Subcutaneous abdominal adipose tissue (tissue), 5 donors: Measurements from ENCODE around the gene KLHDC8B.

Experiments
- H3K27ac ChIP-seq: one replicate; pipeline ENCODE4 v1.7.0; 2013; ENCODE audit warnings: low read depth, mild to moderate bottlenecking, inconsistent platforms, low read length, moderate library complexity
- H3K27me3 ChIP-seq, 5 donors: one replicate each; pipeline ENCODE4 v1.7.0; 2013; ENCODE audit warnings: low read length in 5 of 5, inconsistent platforms in 1 of 5; ENCODE audit not compliant: control insufficient read depth in 5 of 5, insufficient read depth in 4 of 5
- H3K36me3 ChIP-seq, 5 donors: one replicate each; pipeline ENCODE4 v1.7.0; 2013; ENCODE audit warnings: low read length in 5 of 5; ENCODE audit not compliant: control insufficient read depth in 5 of 5, insufficient read depth in 5 of 5
- H3K4me1 ChIP-seq, 5 donors: one replicate each; pipeline ENCODE4 v1.7.0; 2013; ENCODE audit warnings: low read length in 5 of 5, mild to moderate bottlenecking in 3 of 5, moderate library complexity in 1 of 5; ENCODE audit not compliant: control insufficient read depth in 5 of 5, insufficient read depth in 5 of 5
- H3K4me3 ChIP-seq, 5 donors: one replicate each; pipeline ENCODE4 v1.7.0; 2013; ENCODE audit warnings: low read length in 5 of 5, low read depth in 1 of 5
- H3K9ac ChIP-seq, 5 donors: one replicate each; pipeline ENCODE4 v1.7.0; 2013; ENCODE audit warnings: low read length in 5 of 5, mild to moderate bottlenecking in 4 of 5, moderate library complexity in 3 of 5
- H3K9me3 ChIP-seq, 5 donors: one replicate each; pipeline ENCODE4 v1.7.0; 2013; ENCODE audit warnings: low read length in 5 of 5; ENCODE audit not compliant: control insufficient read depth in 5 of 5
- donor health status: healthy.
- donor health status: healthy.
- donor health status: healthy.
- donor health status: healthy.
- donor health status: healthy.

The KLHDC8B gene

DNA sequence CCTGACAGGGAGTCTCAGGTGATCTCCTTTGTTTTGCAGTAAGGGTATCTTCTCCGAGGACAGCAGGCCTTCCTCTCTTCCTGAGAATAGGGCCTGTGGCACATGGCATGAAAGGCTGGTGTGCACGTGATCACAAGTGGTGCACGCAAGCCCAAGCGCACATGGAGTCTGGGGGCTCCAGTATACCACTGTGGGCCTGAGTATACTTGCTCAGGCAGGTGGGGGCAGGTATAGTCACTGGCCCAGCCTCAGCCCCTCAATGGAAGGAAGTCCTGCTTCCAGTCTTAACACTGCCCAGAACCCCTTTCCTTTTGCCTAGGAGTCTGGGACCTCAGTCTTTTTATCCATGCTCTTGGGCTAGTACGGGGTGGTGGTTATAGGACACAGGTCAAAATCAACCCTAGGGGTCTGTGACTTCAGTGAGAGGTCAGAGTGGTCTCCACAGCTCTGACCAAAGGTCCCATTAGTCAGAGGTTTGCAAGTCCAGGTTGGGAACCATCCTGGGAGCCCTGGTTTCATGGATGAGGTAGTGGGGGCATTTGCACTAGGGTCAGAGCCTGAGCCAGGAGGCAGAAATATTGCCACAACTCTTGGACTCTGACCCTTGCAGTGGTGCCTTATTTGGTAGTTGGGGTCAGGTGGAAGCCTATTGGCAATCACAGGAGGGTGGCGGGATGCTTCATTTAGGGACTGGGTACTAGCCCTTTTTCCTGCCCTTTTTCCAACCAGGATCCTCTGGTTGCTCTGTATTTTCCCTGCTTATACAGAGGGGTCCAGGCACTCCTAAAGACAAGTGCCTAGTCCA is 4.4 kb upstream of the KLHDC8B start:
- Histone ChIP-seq H3K9me3 (no peaks in the 10 kb centered on the region), H3K4me1 (peaks cover 8 to 43% (median 37%) of the 10 kb centered on the region in 5 donors), H3K27me3 (no peaks in the 10 kb centered on the region), H3K9ac (peak overlapping the region in 2 of 5 donors; percentile 58 to 60), H3K4me3 (peak overlapping the region; percentile 75 to 83 (median 79)), H3K36me3 (peaks cover 0 to 24% (median 18%) of the 10 kb centered on the region in 5 donors), H3K27ac (peak overlapping the region; percentile 73)

DNA sequence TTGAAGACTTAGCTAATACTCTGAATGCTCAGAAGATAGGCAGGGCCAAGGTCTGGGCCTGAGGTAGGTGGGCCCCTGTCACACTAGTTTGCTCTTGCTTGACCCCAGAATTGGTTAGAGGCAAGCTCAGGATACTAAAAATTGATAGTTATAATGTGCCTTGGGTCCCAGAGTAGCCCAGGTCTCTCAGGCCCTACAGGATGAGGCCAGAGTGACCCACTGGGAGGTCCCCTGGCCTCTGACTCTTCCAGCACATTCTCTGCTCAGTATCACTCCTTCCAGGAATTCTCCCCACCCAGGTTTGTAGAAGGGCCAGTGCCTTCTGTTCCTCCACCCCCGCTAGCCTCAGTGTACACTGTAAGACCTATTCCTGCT is 667 bp upstream of the KLHDC8B start:
- Histone ChIP-seq H3K27me3 (no peaks in the 10 kb centered on the region), H3K9ac (peak overlapping the region; percentile 56 to 95 (median 93)), H3K36me3 (peaks cover 0 to 23% (median 18%) of the 10 kb centered on the region in 5 donors), H3K4me3 (peak overlapping the region; percentile 54 to 90 (median 90)), H3K4me1 (peaks cover 18 to 63% (median 58%) of the 10 kb centered on the region in 5 donors), H3K9me3 (no peaks in the 10 kb centered on the region), H3K27ac (peak overlapping the region; percentile 92)

DNA sequence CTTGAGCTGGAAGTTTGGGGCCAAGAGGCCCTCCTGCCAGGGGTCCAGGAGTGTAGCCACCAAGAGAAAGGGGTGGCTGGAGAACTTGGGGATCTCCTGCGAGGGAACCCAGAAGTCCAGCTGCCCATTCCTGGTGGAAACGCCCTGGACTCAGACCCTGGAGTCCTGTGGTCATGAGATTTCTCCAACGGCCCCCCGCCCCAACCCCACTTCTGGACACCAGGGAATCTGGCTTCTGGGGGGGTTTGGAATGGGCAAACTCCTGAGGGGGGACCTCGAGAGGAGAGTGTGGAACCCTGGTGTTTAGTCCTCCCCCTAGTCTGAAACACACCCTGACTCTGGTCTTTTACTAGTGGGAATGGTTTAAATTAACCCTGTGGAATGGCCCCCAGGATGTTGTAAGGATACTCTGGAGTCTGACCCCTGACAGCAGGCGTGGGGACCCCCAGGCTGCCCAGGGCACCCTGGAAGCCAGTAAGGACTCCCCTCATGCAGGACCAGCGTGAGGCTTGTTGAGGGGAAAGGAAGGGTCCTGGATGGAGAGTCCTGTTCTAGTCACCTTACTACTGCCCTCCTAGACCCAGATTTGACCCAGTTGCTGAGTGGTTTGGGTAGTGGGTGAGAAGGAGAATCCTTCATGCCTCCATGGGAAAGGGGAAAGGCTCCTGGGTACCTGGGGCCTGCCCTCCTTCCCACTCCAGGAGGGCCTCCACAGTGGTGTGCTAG is 540 bp downstream of the KLHDC8B start:
- H3K4me3 ChIP-seq, result peak overlapping the region; percentile 88 to 94 (median 90)
- peak overlapping the region; percentile 92 for H3K27ac ChIP-seq
- H3K4me1 ChIP-seq, result peaks cover 16 to 67% (median 62%) of the 10 kb centered on the region in 5 donors
- H3K36me3 ChIP-seq, result peaks cover 0 to 35% (median 30%) of the 10 kb centered on the region in 5 donors
- no peaks in the 10 kb centered on the region for H3K9me3 ChIP-seq
- no peaks in the 10 kb centered on the region for H3K27me3 ChIP-seq
- peak overlapping the region; percentile 91 to 95 (median 94) for H3K9ac ChIP-seq

DNA sequence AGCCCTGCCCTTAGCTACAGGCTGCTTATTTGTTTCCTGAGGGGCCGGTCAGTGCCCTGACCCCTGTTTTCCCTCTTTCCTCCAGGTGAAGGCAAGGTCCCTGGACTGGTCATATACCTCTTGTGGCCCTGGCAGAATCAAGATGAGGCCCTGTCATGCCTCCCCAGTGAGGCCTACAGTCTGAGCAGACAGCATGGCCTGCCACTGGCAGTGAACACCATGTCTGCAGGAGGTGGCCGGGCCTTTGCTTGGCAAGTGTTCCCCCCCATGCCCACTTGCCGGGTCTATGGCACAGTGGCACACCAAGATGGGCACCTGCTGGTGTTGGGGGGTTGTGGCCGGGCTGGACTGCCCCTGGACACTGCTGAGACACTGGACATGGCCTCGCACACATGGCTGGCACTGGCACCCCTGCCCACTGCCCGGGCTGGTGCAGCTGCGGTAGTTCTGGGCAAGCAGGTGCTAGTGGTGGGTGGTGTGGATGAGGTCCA is 1.2 kb downstream of the KLHDC8B start:
- peaks cover 19 to 73% (median 66%) of the 10 kb centered on the region in 5 donors for H3K4me1 ChIP-seq
- H3K9me3 ChIP-seq, result no peaks in the 10 kb centered on the region
- peak overlapping the region; percentile 92 for H3K27ac ChIP-seq
- peaks cover 0 to 42% (median 36%) of the 10 kb centered on the region in 5 donors for H3K36me3 ChIP-seq
- peak overlapping the region; percentile 91 to 95 (median 94) for H3K9ac ChIP-seq
- peak overlapping the region; percentile 88 to 94 (median 90) for H3K4me3 ChIP-seq
- H3K27me3 ChIP-seq, result no peaks in the 10 kb centered on the region

DNA sequence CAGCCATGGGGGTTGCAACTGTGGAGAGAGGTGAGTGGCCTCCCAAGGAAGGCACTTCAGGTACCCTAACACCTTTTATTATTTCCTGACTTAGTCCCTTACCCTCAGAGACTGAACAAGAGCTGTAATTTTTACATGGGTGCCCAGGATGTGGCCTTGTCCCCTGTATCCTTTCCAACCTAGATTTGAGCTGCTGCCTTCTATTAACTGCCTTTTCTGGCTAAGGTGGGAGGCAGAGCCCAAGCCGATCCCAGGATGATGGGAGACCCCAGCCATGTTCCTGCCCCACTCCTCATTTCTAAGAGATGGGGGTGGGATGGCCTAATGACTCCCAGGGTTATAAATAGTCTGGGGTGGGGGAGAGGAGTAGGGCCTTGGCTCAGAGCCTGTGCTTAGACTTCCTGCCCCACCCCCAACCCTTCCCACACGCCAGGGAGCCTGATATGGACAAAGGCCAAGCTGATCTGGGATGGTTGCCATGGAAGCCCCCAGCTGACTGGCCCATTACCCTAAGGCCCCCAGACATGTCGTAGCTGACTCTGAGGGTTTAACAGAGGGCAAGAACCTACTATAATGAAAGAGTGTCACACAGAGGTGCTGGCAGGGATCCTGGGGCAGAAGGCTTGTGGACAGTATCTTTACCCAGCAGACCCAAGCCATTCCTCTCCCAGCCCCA is 1.9 kb downstream of the KLHDC8B start:
- Histone ChIP-seq H3K9ac (peak overlapping the region; percentile 91 to 95 (median 94)), H3K9me3 (no peaks in the 10 kb centered on the region), H3K4me3 (peak overlapping the region; percentile 64 to 90 (median 90))

DNA sequence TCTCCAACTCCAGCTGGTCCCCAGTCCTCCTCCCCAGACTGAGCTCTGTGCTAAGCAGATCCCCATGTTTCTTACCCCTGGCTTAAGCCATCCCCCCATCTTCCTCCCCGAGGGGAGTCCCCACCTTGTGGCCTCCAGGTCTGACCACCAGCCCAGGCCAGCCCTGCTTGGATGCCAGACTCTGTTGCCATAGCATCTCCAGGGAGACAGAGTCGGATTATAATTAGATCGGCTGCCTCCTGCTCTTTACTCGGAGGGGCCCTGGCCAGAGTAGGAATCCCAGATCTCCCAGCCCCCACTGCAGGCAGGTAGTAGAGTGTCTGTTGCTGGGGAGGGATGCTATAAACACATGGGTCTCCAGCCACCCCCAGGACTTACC is 2.4 kb downstream of the KLHDC8B start:
- Histone ChIP-seq H3K4me3 (peak overlapping the region; percentile 64 to 90 (median 90)), H3K27me3 (no peaks in the 10 kb centered on the region), H3K27ac (peak overlapping the region; percentile 92), H3K36me3 (peaks cover 0 to 53% (median 36%) of the 10 kb centered on the region in 5 donors), H3K9ac (peak overlapping the region; percentile 91 to 95 (median 94)), H3K4me1 (peaks cover 19 to 74% (median 66%) of the 10 kb centered on the region in 5 donors), H3K9me3 (no peaks in the 10 kb centered on the region)

More for the DNA sequence above, 1.9 kb downstream of the KLHDC8B start:
- Histone ChIP-seq H3K27ac (peak overlapping the region; percentile 92), H3K4me1 (peaks cover 19 to 74% (median 66%) of the 10 kb centered on the region in 5 donors), H3K36me3 (peaks cover 0 to 48% (median 36%) of the 10 kb centered on the region in 5 donors), H3K27me3 (no peaks in the 10 kb centered on the region)

DNA sequence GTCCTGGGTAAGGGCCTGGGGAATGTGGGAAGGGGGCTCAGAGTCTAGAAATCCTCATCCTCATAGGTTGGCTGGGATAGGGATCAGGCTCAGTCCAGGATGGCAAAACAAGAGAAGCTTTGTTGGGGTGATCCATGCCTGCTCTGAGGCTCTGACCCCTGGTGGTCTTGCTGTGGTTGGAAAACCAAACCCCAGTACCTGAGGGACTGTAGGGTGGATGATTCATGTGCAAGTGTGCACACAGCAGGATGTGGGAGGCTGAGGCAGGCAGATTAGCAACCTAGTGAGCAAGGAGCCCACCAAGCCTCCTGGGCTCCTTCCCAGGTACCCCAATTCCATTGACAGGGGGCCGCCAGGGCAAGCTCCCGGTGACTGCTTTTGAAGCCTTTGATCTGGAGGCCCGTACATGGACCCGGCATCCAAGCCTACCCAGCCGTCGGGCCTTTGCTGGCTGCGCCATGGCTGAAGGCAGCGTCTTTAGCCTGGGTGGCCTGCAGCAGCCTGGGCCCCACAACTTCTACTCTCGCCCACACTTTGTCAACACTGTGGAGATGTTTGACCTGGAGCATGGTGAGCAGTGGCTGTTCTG is 3.1 kb downstream of the KLHDC8B start:
- Histone ChIP-seq H3K9me3 (no peaks in the 10 kb centered on the region), H3K4me3 (peak overlapping the region in 1 of 5 donors; percentile 90), H3K27ac (peak overlapping the region; percentile 92), H3K27me3 (no peaks in the 10 kb centered on the region), H3K9ac (peak overlapping the region in 4 of 5 donors; percentile 91 to 95 (median 94)), H3K36me3 (peaks cover 0 to 53% (median 37%) of the 10 kb centered on the region in 5 donors), H3K4me1 (peaks cover 19 to 74% (median 66%) of the 10 kb centered on the region in 5 donors)

DNA sequence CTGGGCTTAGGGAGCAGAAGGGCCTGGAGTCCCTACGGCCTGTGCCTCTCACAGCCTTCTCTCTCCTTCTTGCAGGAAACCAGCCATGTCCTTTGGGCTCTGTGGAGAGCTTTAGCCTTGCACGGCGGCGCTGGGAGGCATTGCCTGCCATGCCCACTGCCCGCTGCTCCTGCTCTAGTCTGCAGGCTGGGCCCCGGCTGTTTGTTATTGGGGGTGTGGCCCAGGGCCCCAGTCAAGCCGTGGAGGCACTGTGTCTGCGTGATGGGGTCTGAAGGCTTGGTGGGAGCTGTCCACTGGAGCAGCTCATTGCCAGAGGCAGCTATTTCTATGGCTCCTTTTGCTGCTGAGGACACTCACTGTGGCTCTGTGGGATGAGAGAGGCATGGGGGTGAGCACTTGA is 4.1 kb downstream of the KLHDC8B start:
- Histone ChIP-seq H3K9me3 (no peaks in the 10 kb centered on the region), H3K4me1 (peaks cover 18 to 69% (median 63%) of the 10 kb centered on the region in 5 donors)

DNA sequence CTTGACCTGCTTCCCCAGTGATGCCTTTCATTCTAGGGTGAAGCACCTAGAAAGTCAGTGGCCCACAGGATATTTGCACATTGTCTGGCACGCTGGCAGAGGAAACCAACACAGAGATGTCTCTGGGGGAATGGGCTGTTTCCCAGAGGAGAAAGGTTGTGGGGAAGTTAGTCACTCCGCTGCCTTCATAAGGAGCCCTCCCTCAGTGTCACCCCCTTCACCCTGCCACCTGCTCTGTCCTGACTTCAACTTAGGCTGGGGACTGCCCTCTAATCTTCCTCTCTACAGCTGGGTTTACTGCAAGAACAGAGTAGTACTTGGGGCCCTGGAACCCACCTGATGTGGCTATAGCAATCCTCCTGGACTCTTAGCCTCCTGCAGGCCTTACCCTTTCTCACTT is 5.7 kb downstream of the KLHDC8B start:
- Histone ChIP-seq H3K9ac (peak overlapping the region in 1 of 5 donors; percentile 21), H3K4me1 (peaks cover 15 to 56% (median 52%) of the 10 kb centered on the region in 5 donors), H3K27me3 (no peaks in the 10 kb centered on the region), H3K4me3 (no peak overlapping the region), H3K27ac (no peak overlapping the region), H3K9me3 (no peaks in the 10 kb centered on the region), H3K36me3 (peaks cover 0 to 53% (median 37%) of the 10 kb centered on the region in 5 donors)

More for the DNA sequence above, 4.1 kb downstream of the KLHDC8B start:
- Histone ChIP-seq H3K4me3 (no peak overlapping the region), H3K9ac (no peak overlapping the region), H3K27ac (no peak overlapping the region), H3K36me3 (peaks cover 0 to 53% (median 37%) of the 10 kb centered on the region in 5 donors), H3K27me3 (no peaks in the 10 kb centered on the region)
